GM21390 (cell line): ENCODE results near the gene FMNL2.

ENCODE experiments used
- ATAC-seq: cut with Tn5 transposase; IDR thresholded peaks from one replicate; pipeline ENCODE4 v1.9.1; 2021; ENCODE audit not compliant: unreplicated experiment

FMNL2 gene

GRCh38 chr2:152683400-152683799 lies 348.4 kb downstream of the FMNL2 start:
- no peak for ATAC-seq

GRCh38 chr2:152686321-152686720 lies 351.3 kb downstream of the FMNL2 start:
- ATAC-seq: no peak

GRCh38 chr2:152693033-152693432 lies 358.1 kb downstream of the FMNL2 start:
- ATAC-seq: peak; percentile 92

GRCh38 chr2:152694161-152694661 lies 359.2 kb downstream of the FMNL2 start:
- ATAC-seq: peak; percentile 60

- ATAC-seq: no peak
These were observed 360.8 kb downstream of the FMNL2 start for GRCh38 chr2:152695763-152696162.

- ATAC-seq: no peak
These were observed 361.5 kb downstream of the FMNL2 start for GRCh38 chr2:152696476-152696875.
